HG03521 (cell line): ENCODE data around the gene PTPRCAP.
"Not testable (repeated sequence)": the region's sequence is repeated elsewhere in the genome, so short reads cannot be mapped to it uniquely, and the experiment has no call there.

Experiments used
- ATAC-seq: cut with Tn5 transposase; IDR thresholded peaks from one replicate; pipeline ENCODE4 v1.9.1; 2021; ENCODE audit warnings: mild to moderate bottlenecking, moderate library complexity; ENCODE audit not compliant: unreplicated experiment

Gene PTPRCAP

GRCh38 chr11:67410984-67411784 lies 26.3 kb downstream of the PTPRCAP start:
- ATAC-seq: no peak

- no peak for ATAC-seq
These were observed 27.1 kb downstream of the PTPRCAP start for GRCh38 chr11:67410369-67410831.

- ATAC-seq: no peak
These were observed 27.6 kb downstream of the PTPRCAP start for GRCh38 chr11:67409781-67410368.

- ATAC-seq: peak; percentile 46
These were observed 28.2 kb downstream of the PTPRCAP start for GRCh38 chr11:67409261-67409666.

GRCh38 chr11:67408437-67409200 lies 28.9 kb downstream of the PTPRCAP start:
- ATAC-seq: no peak

- ATAC-seq: no peak
These were observed 29.8 kb downstream of the PTPRCAP start for GRCh38 chr11:67407688-67408163.

GRCh38 chr11:67406969-67407687 lies 30.4 kb downstream of the PTPRCAP start:
- ATAC-seq: no peak

- ATAC-seq: no peak
These were observed 31.0 kb downstream of the PTPRCAP start for GRCh38 chr11:67406420-67406968.

GRCh38 chr11:67405688-67406339 lies 31.7 kb downstream of the PTPRCAP start:
- no peak for ATAC-seq

GRCh38 chr11:67405196-67405567 lies 32.3 kb downstream of the PTPRCAP start:
- ATAC-seq: no peak

GRCh38 chr11:67404515-67405195 lies 32.8 kb downstream of the PTPRCAP start:
- no peak for ATAC-seq

- ATAC-seq: not testable (repeated sequence)
These were observed 34.4 kb downstream of the PTPRCAP start for GRCh38 chr11:67403085-67403484.

- not testable (repeated sequence) for ATAC-seq
These were observed 35.2 kb downstream of the PTPRCAP start for GRCh38 chr11:67402192-67402839.

- peak; percentile 74 for ATAC-seq
These were observed 35.8 kb downstream of the PTPRCAP start, which contains the start of gene PPP1CA for GRCh38 chr11:67401495-67402191. TSS of gene PPP1CA (minus strand) at chr11:67401858. CDS start at chr11:67401782, 76 bp downstream.

GRCh38 chr11:67400942-67401494 lies 36.5 kb downstream of the PTPRCAP start:
- no peak for ATAC-seq

GRCh38 chr11:67400251-67400941 lies 37.1 kb downstream of the PTPRCAP start:
- ATAC-seq: no peak
